GM18868 (cell line): ENCODE data around the gene TRAPPC14.
"Not testable (repeated sequence)": the region's sequence is repeated elsewhere in the genome, so short reads cannot be mapped to it uniquely, and the experiment has no call there.

Experiments used
- ATAC-seq: cut with Tn5 transposase; IDR thresholded peaks from one replicate; pipeline ENCODE4 v1.9.1; 2021; ENCODE audit warnings: mild to moderate bottlenecking, moderate library complexity; ENCODE audit not compliant: unreplicated experiment

Gene TRAPPC14

GRCh38 chr7:100154651-100155491, 3.7 kb downstream of the TRAPPC14 start:
- no peak for ATAC-seq

- ATAC-seq: no peak
Observed at GRCh38 chr7:100153708-100154535, 4.6 kb downstream of the TRAPPC14 start.

DNA sequence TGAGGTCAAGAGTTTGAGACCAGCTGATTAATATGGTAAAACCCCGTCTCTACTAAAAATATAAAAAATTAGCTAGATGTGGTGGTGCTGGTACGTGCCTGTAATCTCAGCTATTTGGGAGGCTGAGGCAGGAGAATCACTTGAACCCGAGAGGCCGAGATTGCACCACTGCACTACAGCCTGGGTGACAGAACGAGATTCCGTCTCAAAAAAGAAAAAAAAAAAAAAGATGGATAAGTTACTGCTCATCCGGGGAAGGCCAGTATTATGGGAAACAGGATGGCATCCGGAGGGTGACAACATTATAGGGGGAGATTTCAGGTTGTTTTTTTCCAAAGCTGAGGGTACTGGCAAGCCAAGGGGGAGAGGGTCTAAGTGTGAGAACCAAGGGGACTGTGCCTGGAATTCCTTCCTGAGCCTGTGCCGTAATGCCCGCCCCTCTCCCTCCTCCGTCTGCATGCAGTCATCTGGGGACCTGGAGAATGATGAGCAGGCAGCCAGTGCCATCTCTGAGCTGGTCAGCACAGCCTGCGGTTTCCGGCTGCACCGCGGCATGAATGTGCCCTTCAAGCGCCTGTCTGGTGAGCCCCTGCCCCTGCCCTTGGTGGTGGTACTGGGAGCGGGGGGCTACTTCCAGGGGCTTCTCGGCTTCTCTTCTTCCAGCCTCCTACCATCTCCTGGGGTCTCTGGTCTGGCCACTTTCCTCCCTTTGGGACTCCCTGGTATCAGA, 5.4 kb downstream of the TRAPPC14 start:
- ATAC-seq: no peak

DNA sequence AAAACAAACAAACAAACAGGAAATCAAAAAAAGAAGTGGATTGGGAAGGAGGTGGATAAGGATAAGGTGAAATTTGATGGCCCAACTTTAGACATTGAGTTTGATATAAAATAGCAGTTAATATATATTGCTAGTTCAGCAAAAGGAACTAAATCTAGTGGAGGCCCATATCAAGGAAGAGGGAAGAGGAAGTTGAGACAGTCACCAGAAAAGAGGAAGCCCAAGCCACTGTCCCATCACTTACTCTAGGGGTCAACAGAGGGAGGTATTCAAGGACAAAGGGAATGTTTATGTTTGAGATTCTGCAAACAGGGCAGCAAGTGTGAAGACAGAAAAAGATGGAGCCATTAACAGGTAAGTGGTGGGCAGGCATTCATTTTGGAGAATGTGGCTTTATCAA, 6.1 kb downstream of the TRAPPC14 start:
- ATAC-seq: no peak

GRCh38 chr7:100148559-100149328, 9.8 kb downstream of the TRAPPC14 start, which contains the start of gene LAMTOR4:
Gene LAMTOR4, plus strand, starts transcription at chr7:100148918. Its CDS starts 55 bp downstream, at chr7:100148973.
- ATAC-seq: peak; percentile 98

DNA sequence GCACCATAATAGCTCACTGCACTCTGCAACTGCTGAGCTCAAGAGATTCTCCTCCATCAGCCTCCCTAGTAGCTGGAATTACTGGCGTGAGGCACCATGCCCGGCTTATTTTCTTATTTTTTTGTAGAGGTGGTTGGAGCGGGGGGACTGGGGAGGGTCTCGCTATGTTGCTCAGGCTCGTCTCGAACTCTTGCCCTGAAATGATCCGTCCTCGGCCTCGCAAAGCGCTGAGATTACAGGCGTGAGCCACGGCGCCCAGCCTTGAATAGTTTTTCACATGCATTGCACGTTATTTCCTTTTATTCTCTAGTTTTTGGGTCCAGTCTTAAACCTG, 10.3 kb downstream of the TRAPPC14 start:
- ATAC-seq: no peak

DNA sequence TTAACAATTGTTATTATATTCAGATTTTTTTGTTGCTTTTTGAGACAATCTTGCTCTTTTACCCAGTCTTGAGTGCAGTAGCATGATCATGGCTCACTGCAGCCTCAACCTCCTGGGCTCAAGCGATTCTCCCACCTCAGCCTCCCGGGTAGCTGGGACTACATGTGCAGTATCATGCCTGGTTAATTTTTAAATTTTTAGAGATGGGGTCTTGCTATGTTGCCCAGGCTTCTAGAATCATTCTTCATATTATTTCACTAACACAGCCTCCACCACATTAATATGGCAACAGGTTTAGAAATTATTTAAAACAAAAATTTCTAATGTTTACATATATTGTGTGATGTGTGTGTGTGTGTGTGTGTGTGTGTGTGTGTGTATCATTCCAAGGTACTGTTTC, 11.2 kb downstream of the TRAPPC14 start:
- no peak for ATAC-seq

- not testable (repeated sequence) for ATAC-seq
Observed at GRCh38 chr7:100146350-100146749, 12.2 kb downstream of the TRAPPC14 start.

- no peak for ATAC-seq
Observed at GRCh38 chr7:100142461-100142860, 16.1 kb downstream of the TRAPPC14 start.

- ATAC-seq: no peak
Observed at GRCh38 chr7:100141555-100141949, 17.0 kb downstream of the TRAPPC14 start.

GRCh38 chr7:100137851-100138760, 20.4 kb downstream of the TRAPPC14 start:
- ATAC-seq: no peak

- peak; percentile 50 for ATAC-seq
Observed at GRCh38 chr7:100132697-100133151, 25.8 kb downstream of the TRAPPC14 start.

GRCh38 chr7:100132126-100132525, 26.4 kb downstream of the TRAPPC14 start:
- ATAC-seq: no peak

- ATAC-seq: no peak
Observed at GRCh38 chr7:100130608-100131453, 27.7 kb downstream of the TRAPPC14 start.

GRCh38 chr7:100130220-100130607, 28.3 kb downstream of the TRAPPC14 start:
- not testable (repeated sequence) for ATAC-seq

GRCh38 chr7:100128637-100128963, 29.9 kb downstream of the TRAPPC14 start:
- ATAC-seq: no peak

DNA sequence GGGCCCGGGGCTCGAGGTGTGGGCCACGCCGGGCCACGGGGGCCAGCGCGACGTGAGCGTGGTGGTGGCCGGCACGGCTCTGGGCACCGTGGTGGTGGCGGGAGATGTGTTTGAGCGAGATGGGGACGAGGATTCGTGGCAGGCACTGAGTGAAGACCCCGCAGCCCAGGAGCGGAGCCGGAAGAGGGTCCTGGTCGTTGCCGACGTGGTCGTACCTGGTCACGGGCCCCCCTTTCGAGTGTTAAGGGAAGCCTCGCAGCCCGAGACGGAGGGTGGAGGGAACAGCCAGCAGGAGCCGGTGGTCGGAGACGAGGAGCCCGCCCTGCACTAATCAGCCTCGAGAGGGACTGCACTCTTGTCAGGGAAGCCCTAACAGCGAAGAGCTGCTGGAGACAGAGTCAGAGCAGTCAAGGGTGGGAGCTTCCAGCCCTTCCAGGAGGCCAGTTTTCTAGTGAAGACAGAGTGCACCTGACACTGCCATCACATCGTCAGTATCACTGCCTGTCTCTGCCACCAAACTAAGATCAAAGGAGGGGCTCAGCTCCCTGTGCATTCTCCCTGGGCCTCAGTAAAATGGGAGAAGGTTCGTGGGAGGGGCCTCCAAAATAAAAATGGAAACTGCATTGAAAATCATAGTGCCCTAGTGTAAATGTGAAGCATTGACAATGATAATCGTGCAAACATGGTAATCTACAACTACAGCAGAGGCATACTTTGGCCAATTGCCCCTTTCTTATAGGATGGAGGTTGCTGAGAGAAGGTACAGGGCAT, 30.5 kb downstream of the TRAPPC14 start:
- peak; percentile 10 for ATAC-seq
